ENCODE data around the gene FLYWCH1.

The FLYWCH1 gene

DNA sequence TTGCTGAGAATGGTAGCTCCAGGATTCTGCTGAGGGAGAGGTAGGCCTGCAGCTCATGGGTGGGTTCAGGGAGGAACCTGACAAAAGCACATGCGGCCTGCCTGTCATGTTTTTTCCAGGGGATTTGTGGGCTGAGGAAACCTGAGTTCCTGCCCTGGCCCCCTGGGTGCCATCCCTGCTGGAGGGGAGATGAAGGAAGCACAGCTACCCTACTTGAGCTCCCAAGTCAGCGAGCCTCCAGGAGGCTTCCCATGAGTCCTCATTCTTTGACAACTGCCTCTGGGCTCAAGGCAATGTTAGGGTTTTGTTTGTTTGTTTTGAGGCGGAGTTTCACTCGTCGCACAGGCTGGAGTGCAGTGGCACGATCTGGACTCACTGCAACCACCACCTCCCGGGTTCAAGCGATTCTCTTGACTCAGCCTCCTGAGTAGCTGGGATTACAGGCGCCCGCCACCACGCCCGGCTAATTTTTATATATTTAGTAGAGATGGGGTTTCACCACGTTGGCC is 12.1 kb upstream of the FLYWCH1 start:
- no peak for DNase-seq

GRCh38 chr16:2900526-2901075 is 11.1 kb upstream of the FLYWCH1 start:
- no peak for DNase-seq

DNA sequence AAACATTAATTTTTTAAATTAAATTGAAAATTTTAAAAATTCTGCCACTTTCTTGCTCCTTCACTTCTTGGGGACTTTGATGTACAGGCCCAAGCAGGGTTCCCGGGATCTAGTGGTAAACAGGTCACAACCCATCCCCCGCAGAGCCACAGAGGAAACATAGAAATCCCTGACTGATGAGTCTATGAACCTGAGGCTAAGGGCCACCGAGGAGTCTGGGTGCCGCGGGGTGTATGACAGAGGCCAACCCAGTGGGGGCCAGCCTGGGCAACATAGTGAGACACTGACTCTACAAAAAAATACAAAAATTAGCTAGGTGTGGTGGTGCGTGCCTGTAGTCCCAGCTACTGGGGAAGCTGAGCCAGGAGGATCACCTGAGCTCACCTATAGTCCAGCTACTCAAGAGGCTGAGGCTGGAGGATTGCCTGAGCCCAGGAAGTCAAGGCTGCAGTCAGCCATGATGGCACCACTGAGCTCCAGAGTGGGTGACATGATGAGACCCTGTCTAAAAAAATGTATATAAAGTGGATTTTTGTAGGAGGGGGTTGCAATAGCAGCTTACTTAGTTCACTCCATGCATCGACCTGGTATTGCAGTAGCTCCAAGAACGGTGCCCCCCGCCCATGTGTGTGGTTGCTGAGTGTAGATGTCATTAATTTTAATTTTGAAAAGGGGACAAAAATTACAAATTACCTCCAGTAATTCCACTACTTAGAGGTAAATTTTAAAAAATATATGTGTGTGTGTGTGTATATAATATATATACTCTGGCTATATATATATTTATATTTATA is 9.2 kb upstream of the FLYWCH1 start:
- no peak for DNase-seq

- DNase-seq = peak; percentile 79
Measured at GRCh38 chr16:2904100-2904921, 7.4 kb upstream of the FLYWCH1 start.

- peak; percentile 13 for DNase-seq
Measured at GRCh38 chr16:2904922-2905240, 6.8 kb upstream of the FLYWCH1 start.

GRCh38 chr16:2905241-2905987 is 6.3 kb upstream of the FLYWCH1 start:
- peak; percentile 95 for DNase-seq

DNA sequence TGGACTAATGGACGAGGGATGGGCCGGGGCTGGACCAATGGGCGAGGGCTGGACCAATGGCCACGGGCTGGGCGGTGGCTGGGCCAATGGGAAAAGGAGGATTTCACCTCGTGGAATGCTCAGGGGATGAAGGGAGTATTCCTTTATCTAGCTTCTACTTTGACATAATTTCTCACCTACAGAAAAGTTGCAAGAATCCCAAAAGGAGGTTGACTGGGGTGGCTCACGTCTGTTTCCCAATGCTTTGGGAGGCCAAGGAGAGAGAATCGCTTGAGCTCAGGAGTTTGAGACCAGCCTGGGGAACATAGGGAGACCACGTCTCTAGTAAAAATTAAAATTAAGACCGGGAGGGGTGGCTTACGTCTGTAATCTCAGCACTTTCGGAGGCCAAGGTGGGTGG is 5.7 kb upstream of the FLYWCH1 start:
- no peak for DNase-seq

DNA sequence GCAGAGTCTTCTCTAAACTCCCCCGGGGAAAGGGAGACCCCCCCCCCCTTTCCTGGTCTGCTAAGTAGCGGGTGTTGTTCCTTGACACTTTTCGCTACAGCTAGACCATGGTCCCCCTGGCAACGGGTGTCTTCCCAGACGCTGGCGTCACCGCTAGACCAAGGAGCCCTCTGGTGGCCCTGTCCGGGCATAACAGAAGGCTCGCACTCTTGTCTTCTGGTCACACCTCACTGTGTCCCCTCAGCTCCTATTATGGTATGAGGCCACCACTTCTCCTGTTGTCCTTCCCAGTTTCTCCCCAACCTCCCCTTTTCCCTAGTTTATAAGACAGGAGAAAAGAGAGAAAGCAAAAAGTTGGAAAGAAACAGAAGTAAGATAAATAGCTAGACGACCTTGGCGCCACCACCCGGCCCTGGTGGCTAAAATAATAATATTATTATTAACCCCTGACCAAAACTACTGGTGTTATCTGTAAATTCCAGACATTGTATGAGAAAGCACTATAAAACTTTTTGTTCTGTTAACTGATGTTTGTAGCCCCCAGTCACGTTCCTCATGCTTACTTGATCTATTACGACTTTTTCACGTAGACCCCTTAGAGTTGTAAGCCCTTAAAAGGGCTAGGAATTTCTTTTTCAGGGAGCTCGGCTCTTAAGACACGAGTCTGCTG is 4.5 kb upstream of the FLYWCH1 start:
- DNase-seq = peak; percentile 39

DNA sequence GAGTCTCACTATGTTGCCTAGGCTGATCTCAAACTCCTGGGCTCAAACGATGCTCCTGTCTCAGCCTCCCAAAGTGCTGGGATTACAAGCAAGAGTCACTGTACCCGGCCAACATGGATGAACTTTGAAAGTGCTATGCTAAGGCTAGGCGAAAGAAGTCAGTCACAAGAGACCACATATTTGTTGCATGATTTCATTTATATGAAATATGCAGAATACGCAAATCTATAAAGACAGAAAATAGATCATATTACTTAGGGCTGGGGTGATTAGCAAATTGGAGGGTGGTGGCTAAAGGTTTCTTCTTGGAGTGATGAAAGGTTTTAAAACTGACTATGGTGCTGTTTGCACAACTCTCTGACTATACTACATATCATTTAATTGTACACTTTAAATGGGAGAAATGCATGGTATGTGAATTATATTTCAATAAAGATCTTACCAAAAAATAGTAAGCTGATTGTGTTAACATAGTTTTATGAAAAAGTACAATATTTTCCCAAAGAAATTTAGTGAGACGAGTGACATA is 1.2 kb upstream of the FLYWCH1 start:
- no peak for DNase-seq

DNA sequence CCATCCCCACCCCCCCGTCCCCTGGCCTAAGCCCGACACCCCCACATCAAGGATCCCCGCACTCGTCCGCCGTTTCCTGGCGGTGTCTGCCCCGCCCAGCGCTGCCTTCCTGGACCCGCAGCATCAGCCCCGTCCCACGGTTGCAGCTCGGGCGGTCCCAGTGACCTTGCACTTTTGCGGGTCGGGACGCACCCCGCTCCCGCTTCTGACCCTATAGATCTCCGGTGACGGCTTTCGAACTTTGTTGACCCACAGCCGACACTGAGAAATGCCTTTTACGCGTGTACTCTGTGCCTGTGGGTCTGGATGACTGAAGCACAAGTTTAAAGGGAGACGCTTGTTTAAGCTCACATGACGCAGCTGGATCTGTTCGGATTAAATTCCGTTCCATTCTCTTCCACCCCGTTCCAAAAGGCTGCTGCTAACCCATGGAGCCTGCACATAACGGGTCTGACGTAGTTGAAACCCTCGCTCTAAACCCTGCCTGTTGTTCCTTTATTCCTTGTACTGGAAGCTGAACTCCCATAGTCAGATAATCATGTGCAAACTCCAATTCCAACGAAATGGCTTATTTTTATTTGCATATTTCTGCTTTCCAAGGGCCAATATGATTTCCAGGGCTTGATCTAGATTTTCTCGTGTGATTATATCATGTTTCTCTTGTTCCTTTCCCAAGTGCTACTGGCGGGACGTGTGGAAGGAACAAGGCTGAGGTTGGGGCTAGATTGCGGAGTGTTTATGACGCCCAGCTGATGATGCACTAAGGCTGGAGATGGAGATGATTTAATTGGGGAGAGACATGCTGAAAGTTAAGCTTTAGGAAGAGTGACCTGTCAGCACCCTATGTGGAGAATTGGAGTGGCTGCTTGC is 834 bp downstream of the FLYWCH1 start:
- peak; percentile 41 for DNase-seq

DNA sequence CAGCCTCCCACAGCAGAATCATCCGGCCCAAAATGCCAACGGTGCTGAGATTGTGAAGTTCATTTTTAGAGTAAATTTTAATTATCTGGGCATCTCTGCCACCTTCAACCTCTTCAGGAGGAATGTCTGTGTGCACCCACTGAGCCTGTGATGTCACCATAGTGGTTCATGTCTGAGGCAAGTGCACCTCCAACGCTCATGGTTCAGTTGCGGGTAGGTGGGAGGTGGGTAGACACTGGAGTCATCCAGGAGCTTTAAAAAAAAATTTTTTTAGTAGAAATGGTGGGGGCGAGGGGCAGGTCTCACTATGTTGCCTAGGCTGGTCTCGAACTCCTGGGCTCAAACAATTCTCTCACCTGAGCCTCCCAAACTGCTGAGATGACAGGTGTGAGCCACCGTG is 1.9 kb downstream of the FLYWCH1 start:
- DNase-seq = peak; percentile 19

- no peak for DNase-seq
Measured at GRCh38 chr16:2914233-2914632, 2.5 kb downstream of the FLYWCH1 start.

DNA sequence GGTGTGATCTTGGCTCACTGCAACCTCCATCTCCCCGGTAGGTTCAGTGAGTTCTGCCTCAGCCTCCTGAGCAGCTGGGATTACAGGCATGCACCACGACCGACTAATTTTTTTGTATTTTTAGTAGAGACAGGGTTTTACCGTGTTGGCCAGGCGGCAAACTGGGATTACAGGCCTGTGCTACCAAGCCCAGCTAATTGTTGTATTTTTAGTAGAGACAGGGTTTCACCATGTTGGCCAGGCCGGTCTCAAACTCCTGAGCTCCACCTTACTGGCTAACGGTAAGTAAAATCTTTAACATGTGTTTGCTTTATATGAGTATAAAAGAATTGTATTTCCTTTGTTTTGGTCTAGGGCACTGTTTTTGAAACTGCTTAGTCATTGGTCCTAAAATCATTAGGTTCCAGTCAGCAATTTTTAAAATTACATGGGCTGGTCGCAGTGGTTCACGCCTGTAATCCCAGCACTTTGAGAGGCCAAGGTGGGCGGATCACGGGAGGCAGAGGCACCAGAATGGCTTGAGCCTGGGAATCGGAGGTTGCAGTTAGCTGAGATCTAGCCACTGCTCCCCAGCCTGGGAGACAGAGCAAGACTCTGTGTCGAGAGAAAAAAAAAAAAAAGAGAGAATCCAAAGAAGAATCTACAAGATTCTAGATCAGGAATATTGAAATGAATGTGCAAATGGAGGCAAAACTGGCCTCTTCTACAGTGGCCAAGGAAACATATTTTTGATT is 3.6 kb downstream of the FLYWCH1 start:
- no peak for DNase-seq

DNA sequence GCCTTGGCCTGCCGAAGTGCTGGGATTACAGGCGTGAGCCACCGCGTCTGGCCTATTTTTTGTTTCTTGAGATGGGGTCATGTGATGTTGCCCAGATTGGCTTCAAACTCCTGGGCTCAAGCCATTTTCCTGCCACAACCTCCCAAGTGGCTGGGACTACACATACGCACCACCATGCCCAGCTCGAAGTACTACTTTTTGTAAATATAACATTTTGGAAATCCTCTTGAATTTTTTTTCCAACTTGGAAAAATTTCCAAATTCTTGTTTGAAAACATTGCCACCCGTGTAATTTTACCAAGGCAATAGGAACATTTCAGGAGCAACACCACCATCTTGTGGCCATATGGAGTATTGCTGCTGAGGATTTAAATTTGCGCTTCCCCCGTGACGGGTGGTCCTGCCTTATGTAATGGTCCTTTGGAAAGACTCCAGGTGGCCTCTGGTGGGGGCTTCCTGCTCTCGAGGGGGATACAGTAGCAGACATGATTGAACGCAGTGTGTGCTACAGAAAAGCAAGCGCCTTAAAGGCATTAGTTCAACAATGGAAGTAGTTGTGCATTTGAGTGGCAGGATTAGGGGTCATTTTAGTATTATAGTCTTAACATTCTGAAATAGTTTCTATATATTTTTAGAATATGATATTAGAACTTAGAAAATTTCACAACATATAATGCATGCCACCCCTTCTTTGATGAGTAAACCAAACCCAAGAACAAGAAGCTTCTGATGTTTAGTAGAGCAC is 8.0 kb downstream of the FLYWCH1 start:
- peak; percentile 64 for DNase-seq

- no peak for DNase-seq
Measured at GRCh38 chr16:2923481-2923880, 11.8 kb downstream of the FLYWCH1 start.

DNA sequence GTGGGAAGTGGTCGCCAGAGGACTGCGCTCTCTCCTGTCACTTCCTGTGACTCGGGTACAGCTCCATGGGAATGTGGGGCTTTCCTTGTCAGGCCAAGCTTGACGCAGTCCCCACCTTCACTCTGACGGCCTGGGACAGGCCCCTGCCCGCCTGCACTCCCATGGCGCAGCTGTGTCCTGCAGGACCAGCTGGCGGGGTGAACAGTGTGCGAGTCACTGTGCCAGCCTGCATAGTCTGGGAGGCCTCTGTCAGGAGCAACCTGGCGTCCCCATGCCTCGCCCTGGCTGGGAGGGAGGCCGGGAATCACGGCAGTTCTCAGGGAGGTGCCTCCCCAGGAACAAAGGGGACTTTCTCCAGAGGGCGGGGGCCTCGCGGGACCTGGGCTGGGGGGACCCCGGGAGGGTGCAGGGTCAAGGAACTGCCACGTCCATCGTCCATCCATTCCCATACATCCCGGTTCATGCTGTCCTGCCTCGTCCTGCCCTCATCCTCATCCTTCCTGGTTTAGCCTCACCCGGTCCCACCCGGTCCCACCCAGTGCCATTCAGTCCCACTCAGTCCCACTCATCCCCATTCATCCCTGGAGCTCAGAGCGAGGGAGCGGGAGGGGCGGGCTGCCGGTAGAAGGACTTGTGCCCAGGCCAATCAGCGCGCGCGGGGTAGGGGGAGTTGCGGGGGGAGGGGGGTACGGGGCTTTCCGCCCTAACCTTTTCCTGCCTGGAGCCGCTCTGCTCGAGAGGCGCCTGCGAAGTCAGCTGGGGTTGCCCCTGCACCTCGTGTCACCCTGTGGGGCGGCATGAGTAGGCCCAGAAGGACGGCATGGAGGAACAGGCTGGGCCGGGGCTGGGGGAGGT is 13.4 kb downstream of the FLYWCH1 start:
- DNase-seq = no peak

DNA sequence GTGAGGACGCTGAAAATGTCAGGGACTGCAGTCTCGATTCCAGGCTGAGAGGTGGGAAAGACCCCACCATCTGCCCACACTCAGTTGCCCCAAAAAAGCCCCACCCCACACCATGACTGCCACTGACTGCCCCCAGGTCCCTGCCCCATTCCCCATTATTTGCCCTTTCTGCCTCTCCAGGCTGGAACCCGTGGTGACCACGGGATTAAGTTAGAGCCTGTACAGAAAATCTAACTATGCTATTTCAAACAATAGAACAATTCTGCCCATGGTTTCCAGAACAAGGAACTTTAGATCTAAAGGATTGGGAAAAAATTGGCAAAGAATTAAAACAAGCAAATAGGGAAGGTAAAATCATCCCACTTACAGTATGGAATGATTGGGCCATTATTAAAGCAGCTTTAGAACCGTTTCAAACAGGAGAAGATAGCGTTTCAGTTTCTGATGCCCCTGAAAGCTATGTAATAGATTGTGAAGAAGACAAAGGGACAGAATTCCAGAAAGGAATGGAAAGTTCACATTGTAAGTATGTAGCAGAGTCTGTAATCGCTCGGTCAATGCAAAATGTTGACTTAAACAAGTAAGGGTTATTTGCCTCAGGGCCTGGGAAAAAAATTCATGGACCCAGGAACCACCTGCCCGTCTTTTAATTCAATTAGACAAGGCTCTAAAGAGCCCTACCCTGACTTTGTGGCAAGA is 14.4 kb downstream of the FLYWCH1 start:
- no peak for DNase-seq

GRCh38 chr16:2926650-2926999 is 14.9 kb downstream of the FLYWCH1 start:
- DNase-seq = no peak

Data from stimulated activated CD4-positive, alpha-beta T cell treated with anti-CD3 and anti-CD28 coated beads, Interleukin-4, amount 100 ng/mL, for 24 hours (primary cell).